ENCODE data around the gene SMAP2. TPM values are rescaled to one million over a fixed set of nuclear protein-coding genes. Genes with fewer than 3 reads are reported as not detected.

Gene SMAP2
- total RNA-seq = 10.6 and 17.5 TPM in 2 replicates

GRCh38 chr1:40373323-40374283, at the start of gene SMAP2:
Gene SMAP2, plus strand, starts transcription at chr1:40373727. Its CDS starts 394 bp downstream, at chr1:40374121.

GRCh38 chr1:40449684-40450494, 76.4 kb downstream of the SMAP2 start, which contains the start of gene ZFP69B:
Gene ZFP69B, plus strand, starts transcription at chr1:40450476. Its CDS starts 486 bp downstream, at chr1:40450962.

Other genes starting within 250 kb of the SMAP2 start
- 18.5 and 19.4 TPM in 2 replicates for gene RLF, start 212.3 kb upstream of the SMAP2 start, total RNA-seq
- gene TMCO2, start 125.8 kb upstream of the SMAP2 start, total RNA-seq = not detected in 2 replicates
- 46.5 and 60.1 TPM in 2 replicates for gene ZMPSTE24, start 115.5 kb upstream of the SMAP2 start, total RNA-seq
- gene COL9A2, start 56.4 kb upstream of the SMAP2 start, total RNA-seq = 2.5 and 4.3 TPM in 2 replicates
- 1.6 and 2.0 TPM in 2 replicates for gene ZFP69B, start 76.7 kb downstream of the SMAP2 start, total RNA-seq
- gene ZFP69, start 103.6 kb downstream of the SMAP2 start, total RNA-seq = 2.1 and 2.5 TPM in 2 replicates
- gene EXO5, start 135.0 kb downstream of the SMAP2 start, total RNA-seq = 8.0 and 8.7 TPM in 2 replicates
- gene ZNF684, start 157.9 kb downstream of the SMAP2 start, total RNA-seq = 4.1 and 4.7 TPM in 2 replicates

Measured in bronchial smooth muscle cell (primary cell).